Kidney epithelial cell (primary cell): ENCODE results near the gene MEA1. TPM values are rescaled to one million over a fixed set of nuclear protein-coding genes. Genes with fewer than 3 reads are reported as not detected.

ENCODE experiments used
- DNase-seq: peaks from one replicate; pipeline ENCODE4 v3.0.0-alpha.2; 2010; ENCODE audit warnings: low read depth
- H3K27me3 ChIP-seq: 2 replicates; pipeline ENCODE4 v1.6.0; 2011; ENCODE audit warnings: low read length; ENCODE audit not compliant: control insufficient read depth, insufficient read depth
- H3K36me3 ChIP-seq: 2 replicates; pipeline ENCODE4 v1.5.1; 2011; ENCODE audit warnings: low read length; ENCODE audit not compliant: control insufficient read depth, insufficient read depth
- H3K4me3 ChIP-seq: 2 replicates; pipeline ENCODE4 v1.5.1; 2011; ENCODE audit warnings: low read depth, mild to moderate bottlenecking, control low read depth, low read length
- total RNA-seq: library from RNA; depleted of rRNA; stranded (reverse); fragments of >200 nt; gene quantifications from 2 replicates; pipeline ENCODE4 v1.2.3, GENCODE V29; 2015
- TF ChIP-seq, protein P1 (sequence below): IDR thresholded peaks from 2 replicates; pipeline ENCODE4 v1.5.1; 2011; ENCODE audit warnings: mild to moderate bottlenecking, moderate library complexity, low read length, control low read depth, inconsistent platforms; ENCODE audit not compliant: insufficient read depth, poor library complexity, severe bottlenecking

The MEA1 gene
- total RNA-seq, 1 donor from 2014 or later = 65.2 TPM

DNA sequence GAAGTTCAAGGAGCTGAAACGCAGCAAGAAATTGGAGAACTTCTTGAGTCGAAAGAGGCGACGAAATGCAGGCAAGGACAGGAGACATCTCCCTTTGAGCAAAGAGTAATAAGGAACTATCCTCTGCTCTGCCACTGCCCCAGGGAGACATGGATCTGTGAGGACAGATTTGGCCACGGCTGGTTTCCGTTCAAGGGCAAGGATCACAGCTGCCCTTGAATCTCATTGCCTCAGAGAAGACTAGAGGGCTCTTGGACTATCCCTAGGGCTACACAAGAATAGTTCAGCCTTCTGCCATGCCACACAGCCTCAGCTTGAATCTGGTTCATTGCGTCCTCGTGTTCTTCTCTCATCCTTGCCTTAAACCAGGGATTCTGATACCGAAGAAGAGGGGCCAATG lies 15.4 kb upstream of the MEA1 start:
- Histone ChIP-seq H3K27me3 (no peaks in the 10 kb centered on the region), H3K4me3 (no peak overlapping the region), H3K36me3 (peaks cover 6% of the 10 kb centered on the region)
- TF ChIP-seq, protein P1, sequence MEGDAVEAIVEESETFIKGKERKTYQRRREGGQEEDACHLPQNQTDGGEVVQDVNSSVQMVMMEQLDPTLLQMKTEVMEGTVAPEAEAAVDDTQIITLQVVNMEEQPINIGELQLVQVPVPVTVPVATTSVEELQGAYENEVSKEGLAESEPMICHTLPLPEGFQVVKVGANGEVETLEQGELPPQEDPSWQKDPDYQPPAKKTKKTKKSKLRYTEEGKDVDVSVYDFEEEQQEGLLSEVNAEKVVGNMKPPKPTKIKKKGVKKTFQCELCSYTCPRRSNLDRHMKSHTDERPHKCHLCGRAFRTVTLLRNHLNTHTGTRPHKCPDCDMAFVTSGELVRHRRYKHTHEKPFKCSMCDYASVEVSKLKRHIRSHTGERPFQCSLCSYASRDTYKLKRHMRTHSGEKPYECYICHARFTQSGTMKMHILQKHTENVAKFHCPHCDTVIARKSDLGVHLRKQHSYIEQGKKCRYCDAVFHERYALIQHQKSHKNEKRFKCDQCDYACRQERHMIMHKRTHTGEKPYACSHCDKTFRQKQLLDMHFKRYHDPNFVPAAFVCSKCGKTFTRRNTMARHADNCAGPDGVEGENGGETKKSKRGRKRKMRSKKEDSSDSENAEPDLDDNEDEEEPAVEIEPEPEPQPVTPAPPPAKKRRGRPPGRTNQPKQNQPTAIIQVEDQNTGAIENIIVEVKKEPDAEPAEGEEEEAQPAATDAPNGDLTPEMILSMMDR = no peak
- DNase-seq = no peak

DNA sequence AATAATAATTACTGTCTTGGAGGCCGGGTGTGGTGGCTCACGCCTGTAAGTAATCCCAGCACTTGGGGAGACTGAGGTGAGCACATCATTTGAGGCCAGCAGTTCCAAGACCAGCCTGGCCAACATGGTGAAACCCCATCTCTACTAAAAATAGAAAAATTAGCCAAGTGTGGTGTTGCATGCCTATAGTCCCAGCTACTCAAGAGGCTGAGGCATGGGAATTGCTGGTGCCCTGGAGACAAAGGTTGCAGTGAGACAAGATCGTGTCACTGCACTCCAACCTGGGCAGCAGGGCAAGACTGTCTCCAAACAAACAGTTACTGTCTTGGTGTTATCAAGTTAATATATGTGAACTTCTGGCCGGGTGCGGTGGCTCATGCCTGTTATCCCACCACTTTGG lies 12.6 kb upstream of the MEA1 start:
- no peak overlapping the region for H3K4me3 ChIP-seq
- H3K36me3 ChIP-seq = peaks cover 6% of the 10 kb centered on the region
- H3K27me3 ChIP-seq = no peaks in the 10 kb centered on the region
- TF ChIP-seq, protein P1 = no peak
- no peak for DNase-seq

- no peak for DNase-seq
- Histone ChIP-seq H3K4me3 (no peak overlapping the region), H3K27me3 (no peaks in the 10 kb centered on the region), H3K36me3 (peaks cover 2% of the 10 kb centered on the region)
- TF ChIP-seq, protein P1 = no peak
Measured at GRCh38 chr6:43024436-43024835, 10.7 kb upstream of the MEA1 start.

GRCh38 chr6:43021270-43022047 lies 7.7 kb upstream of the MEA1 start, which contains the start of gene RRP36:
Gene RRP36, plus strand, starts transcription at chr6:43021623. Its CDS starts 32 bp downstream, at chr6:43021655.
- Histone ChIP-seq H3K4me3 (peak within 1 kb of the TSS; percentile 89), H3K36me3 (peaks cover 3% of the 10 kb centered on the region), H3K27me3 (no peaks in the 10 kb centered on the region)
- DNase-seq = peak; percentile 19
- TF ChIP-seq, protein P1 = no peak

- peak overlapping the region; percentile 89 for H3K4me3 ChIP-seq
- TF ChIP-seq, protein P1 = no peak
- no peak for DNase-seq
- peaks cover 3% of the 10 kb centered on the region for H3K36me3 ChIP-seq
- H3K27me3 ChIP-seq = no peaks in the 10 kb centered on the region
Measured at GRCh38 chr6:43020847-43021246, 7.1 kb upstream of the MEA1 start.
